Glutamatergic neuron (in vitro differentiated cells): ENCODE measurements around the gene AGPAT4. TPM values are rescaled to one million over a fixed set of nuclear protein-coding genes. Genes with fewer than 3 reads are reported as not detected.

Experiments
- DNase-seq: peaks from one replicate; pipeline ENCODE4 v3.0.0; 2022
- H3K27ac Mint-ChIP-seq: one replicate; pipeline ENCODE4 v1.8.0; 2020; ENCODE audit warnings: mild to moderate bottlenecking, mixed read lengths, inconsistent platforms; ENCODE audit not compliant: unreplicated experiment
- H3K27me3 Mint-ChIP-seq: one replicate; pipeline ENCODE4 v1.8.0; 2020; ENCODE audit warnings: mild to moderate bottlenecking, moderate library complexity, mixed read lengths, inconsistent platforms; ENCODE audit not compliant: unreplicated experiment
- H3K36me3 Mint-ChIP-seq: one replicate; pipeline ENCODE4 v1.8.0; 2020; ENCODE audit warnings: mild to moderate bottlenecking, mixed read lengths, inconsistent platforms; ENCODE audit not compliant: unreplicated experiment
- H3K4me1 Mint-ChIP-seq: one replicate; pipeline ENCODE4 v1.8.0; 2020; ENCODE audit warnings: mild to moderate bottlenecking, low read depth, mixed read lengths, inconsistent platforms; ENCODE audit not compliant: unreplicated experiment
- H3K4me3 Mint-ChIP-seq: one replicate; pipeline ENCODE4 v1.8.0; 2020; ENCODE audit warnings: mild to moderate bottlenecking, mixed read lengths, inconsistent platforms; ENCODE audit not compliant: unreplicated experiment
- H3K9me3 Mint-ChIP-seq: one replicate; pipeline ENCODE4 v1.8.0; 2020; ENCODE audit warnings: mild to moderate bottlenecking, moderate library complexity, mixed read lengths, inconsistent platforms; ENCODE audit not compliant: unreplicated experiment
- CTCF ChIP-seq: fragments of 200-600 bp; sonication (generic); IDR thresholded peaks from one replicate; pipeline ENCODE4 v1.5.0; 2021; ENCODE audit not compliant: partially characterized antibody, unreplicated experiment
- total RNA-seq: library from RNA; stranded (reverse); fragmentation: NEBNext Ultra II Directional; extraction: Animal tissue kit (Norgen Biotek cat#: 25700); gene quantifications from one replicate; pipeline ENCODE4 v1.2.1, GENCODE V29; 2021; ENCODE audit not compliant: unreplicated experiment

AGPAT4 gene
- total RNA-seq, 1 donor from 2014 or later: 90.2 TPM

GRCh38 chr6:161194374-161194773 lies 79.5 kb downstream of the AGPAT4 start:
- peaks cover 2% of the 10 kb centered on the region for H3K9me3 Mint-ChIP-seq
- DNase-seq: no peak
- no peak overlapping the region for H3K27ac Mint-ChIP-seq
- peaks cover 19% of the 10 kb centered on the region for H3K4me1 Mint-ChIP-seq
- no peak for TF ChIP-seq CTCF
- H3K27me3 Mint-ChIP-seq: peaks cover 2% of the 10 kb centered on the region
- H3K4me3 Mint-ChIP-seq: no peak overlapping the region
- peaks cover 31% of the 10 kb centered on the region for H3K36me3 Mint-ChIP-seq

- H3K27ac Mint-ChIP-seq: no peak overlapping the region
- H3K36me3 Mint-ChIP-seq: peaks cover 31% of the 10 kb centered on the region
- no peak for TF ChIP-seq CTCF
- H3K4me3 Mint-ChIP-seq: no peak overlapping the region
- peaks cover 2% of the 10 kb centered on the region for H3K9me3 Mint-ChIP-seq
- DNase-seq: no peak
- peaks cover 12% of the 10 kb centered on the region for H3K4me1 Mint-ChIP-seq
- H3K27me3 Mint-ChIP-seq: peaks cover 4% of the 10 kb centered on the region
Measured at GRCh38 chr6:161192636-161193411, 81.0 kb downstream of the AGPAT4 start.

GRCh38 chr6:161191671-161192070 lies 82.2 kb downstream of the AGPAT4 start:
- TF ChIP-seq CTCF: no peak
- Mint-ChIP-seq H3K9me3 (peaks cover 2% of the 10 kb centered on the region), H3K4me1 (peaks cover 7% of the 10 kb centered on the region), H3K36me3 (peaks cover 37% of the 10 kb centered on the region), H3K27me3 (peaks cover 4% of the 10 kb centered on the region), H3K4me3 (no peak overlapping the region), H3K27ac (no peak overlapping the region)
- no peak for DNase-seq

GRCh38 chr6:161191007-161191406 lies 82.9 kb downstream of the AGPAT4 start:
- no peak overlapping the region for H3K27ac Mint-ChIP-seq
- H3K4me3 Mint-ChIP-seq: no peak overlapping the region
- H3K9me3 Mint-ChIP-seq: peaks cover 6% of the 10 kb centered on the region
- peaks cover 41% of the 10 kb centered on the region for H3K36me3 Mint-ChIP-seq
- no peak for TF ChIP-seq CTCF
- DNase-seq: no peak
- H3K27me3 Mint-ChIP-seq: peaks cover 2% of the 10 kb centered on the region
- H3K4me1 Mint-ChIP-seq: peaks cover 6% of the 10 kb centered on the region

- no peak for TF ChIP-seq CTCF
- Mint-ChIP-seq H3K27me3 (peaks cover 2% of the 10 kb centered on the region), H3K9me3 (peaks cover 3% of the 10 kb centered on the region), H3K36me3 (peaks cover 41% of the 10 kb centered on the region), H3K4me1 (peaks cover 3% of the 10 kb centered on the region), H3K27ac (no peak overlapping the region), H3K4me3 (no peak overlapping the region)
- DNase-seq: no peak
Measured at GRCh38 chr6:161189891-161190290, 84.0 kb downstream of the AGPAT4 start.
